Left lung (tissue), 10 donors: Measurements from ENCODE around the gene TTLL8. TPM values are rescaled to one million over a fixed set of nuclear protein-coding genes. Genes with fewer than 3 reads are reported as not detected.
A peak's percentile ranks its signal among the peaks of the same experiment; 100 is the strongest.

Experiments
- ATAC-seq: fragments of 200-7000 bp; cut with Tn5 transposase; one replicate; pipeline ENCODE4 v1.9.1; 2020; ENCODE audit warnings: moderate library complexity
- DNase-seq, 4 donors: peaks; one replicate each; pipeline ENCODE4 v3.0.0-alpha.2; 2013 to 2020
- H3K27ac ChIP-seq, 2 donors: fragments of 200-600 bp; sonication (generic) in 1 of 2; one replicate each; pipeline versions ENCODE4 v1.5.0 to v1.8.0; 2020 to 2021
- H3K27me3 ChIP-seq, 2 donors: fragments of 200-600 bp; sonication (generic) in 1 of 2; one replicate each; pipeline versions ENCODE4 v1.5.0 to v1.8.0; 2020 to 2021
- H3K36me3 ChIP-seq, 2 donors: fragments of 200-600 bp; sonication (generic) in 1 of 2; one replicate each; pipeline versions ENCODE4 v1.5.0 to v1.8.0; 2020 to 2021
- H3K4me1 ChIP-seq, 2 donors: fragments of 200-600 bp; one replicate each; pipeline ENCODE4 v1.8.0; 2021
- H3K4me3 ChIP-seq, 2 donors: fragments of 200-600 bp; sonication (generic) in 1 of 2; one replicate each; pipeline versions ENCODE4 v1.5.0 to v1.8.0; 2020 to 2021; ENCODE audit warnings: mild to moderate bottlenecking in 1 of 2
- H3K9me3 ChIP-seq, 2 donors: fragments of 200-600 bp; sonication (generic) in 1 of 2; one replicate each; pipeline versions ENCODE4 v1.5.0 to v1.8.0; 2020 to 2021
- intact Hi-C, 2 donors: fragments of 100-400 bp; cut with DNase I; formaldehyde crosslinking; loops; one replicate each; pipeline versions ENCODE4 v1.11.2 to v1.14.2; 2022
- polyA plus RNA-seq, 6 donors: library from polyadenylated mRNA; unstranded; fragments of 120-200 nt; gene quantifications; one replicate each; pipeline ENCODE4 v1.2.1, GENCODE V29; 2013; ENCODE audit not compliant: insufficient read length in 6 of 6
- total RNA-seq, 2 donors: library from RNA; stranded (reverse); fragmentation: NEBNext Ultra II Directional; extraction: Animal tissue kit (Norgen Biotek cat#: 25700); gene quantifications; one replicate each; pipeline ENCODE4 v1.2.1, GENCODE V29; 2021
- TF ChIP-seq, protein P1 (sequence below), 2 donors: fragments of 200-600 bp; sonication (generic) in 1 of 2; IDR thresholded peaks; one replicate each; pipeline versions ENCODE4 v1.5.0 to v1.8.0; 2021; ENCODE audit warnings: antibody characterized with exemption in 2 of 2
- donor health status: DM: no; HTN: yes; CAD: no.
- donor health status: DM: no; HTN: no; CAD: no.

TTLL8 gene
- total and polyA plus RNA-seq, 8 donors, result not detected

DNA sequence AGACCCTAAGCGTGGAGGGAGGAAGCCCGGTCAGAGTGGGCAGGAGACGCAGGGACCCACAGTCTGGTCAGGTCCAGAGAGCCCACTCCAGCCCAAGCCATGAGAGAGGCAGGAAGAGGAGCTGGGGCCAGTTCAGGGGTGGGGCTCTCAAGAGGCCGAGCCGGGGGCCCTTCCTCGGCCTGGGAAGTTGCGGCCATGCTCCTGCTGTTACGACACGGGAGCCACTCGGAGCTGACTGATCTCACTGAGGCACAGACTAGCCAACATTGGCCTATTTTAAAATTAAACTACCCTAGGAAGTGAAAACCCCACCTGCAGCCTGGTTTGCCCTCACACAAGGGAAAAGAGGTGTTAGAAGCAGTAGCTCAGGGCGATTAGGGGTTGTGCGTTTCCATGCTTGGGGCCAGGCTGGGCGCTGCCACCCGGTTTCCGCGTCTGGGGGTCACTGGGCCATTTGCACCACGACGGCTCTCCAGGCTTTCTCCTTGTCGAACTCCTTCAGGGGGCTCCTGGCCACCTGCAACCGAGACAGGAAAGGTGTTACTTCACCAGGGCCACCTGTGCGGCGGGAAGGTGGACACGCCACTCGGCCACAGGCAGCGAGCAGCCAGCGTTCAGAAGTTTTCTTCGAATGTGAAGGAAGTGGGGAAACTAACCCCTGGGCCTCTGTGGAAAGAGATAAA, 3.2 kb upstream of the TTLL8 start:
- intact Hi-C loops, result no loop called here
- H3K27ac ChIP-seq, result no peak overlapping the region
- H3K4me1 ChIP-seq, result peaks cover 10 to 20% of the 10 kb centered on the region in 2 donors
- TF ChIP-seq, protein P1, sequence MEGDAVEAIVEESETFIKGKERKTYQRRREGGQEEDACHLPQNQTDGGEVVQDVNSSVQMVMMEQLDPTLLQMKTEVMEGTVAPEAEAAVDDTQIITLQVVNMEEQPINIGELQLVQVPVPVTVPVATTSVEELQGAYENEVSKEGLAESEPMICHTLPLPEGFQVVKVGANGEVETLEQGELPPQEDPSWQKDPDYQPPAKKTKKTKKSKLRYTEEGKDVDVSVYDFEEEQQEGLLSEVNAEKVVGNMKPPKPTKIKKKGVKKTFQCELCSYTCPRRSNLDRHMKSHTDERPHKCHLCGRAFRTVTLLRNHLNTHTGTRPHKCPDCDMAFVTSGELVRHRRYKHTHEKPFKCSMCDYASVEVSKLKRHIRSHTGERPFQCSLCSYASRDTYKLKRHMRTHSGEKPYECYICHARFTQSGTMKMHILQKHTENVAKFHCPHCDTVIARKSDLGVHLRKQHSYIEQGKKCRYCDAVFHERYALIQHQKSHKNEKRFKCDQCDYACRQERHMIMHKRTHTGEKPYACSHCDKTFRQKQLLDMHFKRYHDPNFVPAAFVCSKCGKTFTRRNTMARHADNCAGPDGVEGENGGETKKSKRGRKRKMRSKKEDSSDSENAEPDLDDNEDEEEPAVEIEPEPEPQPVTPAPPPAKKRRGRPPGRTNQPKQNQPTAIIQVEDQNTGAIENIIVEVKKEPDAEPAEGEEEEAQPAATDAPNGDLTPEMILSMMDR (IDR thresholded peaks at IDR 0.05), result no peak
- no peaks in the 10 kb centered on the region for H3K9me3 ChIP-seq
- H3K4me3 ChIP-seq, result no peak overlapping the region
- no peaks in the 10 kb centered on the region for H3K36me3 ChIP-seq
- ATAC-seq (peak; percentile 56), DNase-seq (peak in 1 of 4 donors; percentile 74)
- peaks cover 7 to 78% of the 10 kb centered on the region in 2 donors for H3K27me3 ChIP-seq

DNA sequence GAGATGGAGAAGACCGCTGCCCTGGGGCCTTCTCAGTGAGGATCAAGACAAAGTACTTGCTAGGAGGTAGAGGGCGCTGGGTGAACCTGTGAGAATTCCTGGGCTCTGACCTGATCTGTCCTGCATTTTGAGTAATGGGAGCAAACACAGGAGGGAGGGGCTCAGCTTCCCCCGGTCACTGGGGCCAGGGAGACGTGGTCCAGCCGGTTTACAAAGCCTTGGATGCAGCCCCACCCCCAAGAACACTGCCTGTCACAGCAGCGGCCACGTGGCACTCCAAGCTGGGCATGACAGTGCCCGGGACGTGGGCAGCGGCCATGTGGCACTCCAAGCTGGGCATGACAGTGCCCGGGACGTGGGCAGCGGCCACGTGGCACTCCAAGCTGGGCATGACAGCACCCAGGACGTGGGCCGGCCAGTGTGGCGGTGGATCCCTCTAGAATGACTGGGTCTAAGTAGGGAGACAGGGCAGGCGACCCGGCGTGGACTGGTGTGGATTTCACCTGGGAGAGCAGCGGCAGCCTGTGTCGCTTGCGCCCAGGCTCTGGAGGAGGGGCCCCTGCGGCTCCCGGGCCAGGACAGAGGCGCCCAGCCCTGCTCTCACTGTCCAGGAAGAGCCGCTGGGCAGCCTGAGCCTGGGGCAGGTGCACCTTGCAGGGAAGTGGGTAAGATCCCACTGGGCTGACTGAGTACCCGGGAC, 2.5 kb upstream of the TTLL8 start:
- ATAC-seq (peak; percentile 54), DNase-seq (peak in 2 of 4 donors; percentile 57 to 80)
- Histone ChIP-seq H3K4me1 (peaks cover 10 to 20% of the 10 kb centered on the region in 2 donors), H3K4me3 (no peak overlapping the region), H3K27ac (no peak overlapping the region), H3K36me3 (no peaks in the 10 kb centered on the region), H3K9me3 (no peaks in the 10 kb centered on the region), H3K27me3 (peaks cover 7 to 82% of the 10 kb centered on the region in 2 donors)
- TF ChIP-seq, protein P1 (IDR thresholded peaks at IDR 0.05), result no peak
- intact Hi-C loops, result no loop called here

- peak in 1 of 4 donors; percentile 41 for DNase-seq
- no peak overlapping the region for H3K4me3 ChIP-seq
- intact Hi-C loops, result no loop called here
- TF ChIP-seq, protein P1 (IDR thresholded peaks at IDR 0.05), result no peak
- H3K27ac ChIP-seq, result peak overlapping the region in 1 of 2 donors; percentile 19
- peaks cover 7 to 79% of the 10 kb centered on the region in 2 donors for H3K27me3 ChIP-seq
- H3K9me3 ChIP-seq, result no peaks in the 10 kb centered on the region
- no peak for ATAC-seq
- peaks cover 10 to 20% of the 10 kb centered on the region in 2 donors for H3K4me1 ChIP-seq
- H3K36me3 ChIP-seq, result no peaks in the 10 kb centered on the region
Observed at GRCh38 chr22:50059881-50060262, 1.8 kb upstream of the TTLL8 start.

DNA sequence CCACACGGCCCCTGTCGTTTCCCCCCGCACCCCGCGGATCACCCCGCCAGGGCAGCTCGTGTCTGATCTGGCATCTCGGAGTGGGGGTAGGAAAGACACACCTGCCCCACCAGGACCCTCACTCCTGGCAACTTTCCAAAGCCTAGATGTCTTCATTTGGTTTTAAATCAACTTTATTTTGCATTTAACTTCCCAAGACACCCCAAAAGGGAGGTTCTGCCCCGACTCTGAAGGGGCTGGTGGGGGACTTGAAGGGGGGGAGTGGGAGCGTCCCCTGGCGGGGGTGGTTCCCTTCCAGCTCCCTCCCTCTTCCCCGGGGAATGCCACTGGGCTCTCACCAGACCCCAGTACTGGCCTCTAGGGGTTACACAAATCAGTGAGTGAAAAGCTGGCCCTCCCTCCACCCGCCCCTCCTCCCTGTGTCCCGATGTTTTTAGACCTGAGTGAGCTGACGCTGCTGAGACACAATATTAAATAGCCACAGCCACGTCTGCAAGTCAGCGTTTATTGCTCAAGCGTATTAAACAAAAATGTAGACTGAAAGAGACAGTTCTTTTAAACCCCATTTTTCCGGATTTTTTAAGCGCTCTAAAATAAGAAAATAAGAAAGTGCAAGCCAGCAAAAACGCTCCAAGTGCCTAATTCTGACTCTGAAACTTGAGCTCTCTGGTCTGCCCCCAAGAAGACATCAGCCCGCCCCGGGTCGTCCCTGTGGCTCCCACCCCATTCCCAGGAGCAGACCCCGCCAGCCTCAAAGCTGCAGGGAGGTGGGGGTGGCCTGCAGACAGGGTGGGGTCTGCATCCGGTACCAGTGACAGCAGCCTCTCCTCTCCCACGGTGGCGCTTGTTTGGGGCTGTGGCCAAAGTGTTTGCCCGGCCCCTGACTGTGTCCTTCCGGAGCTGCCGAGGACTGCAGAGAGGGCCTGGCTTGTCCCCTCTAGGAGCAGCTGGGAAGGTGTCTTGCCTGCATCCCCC, 1.1 kb upstream of the TTLL8 start:
- Histone ChIP-seq H3K27ac (peak overlapping the region in 1 of 2 donors; percentile 19), H3K9me3 (peaks cover 0 to 2% of the 10 kb centered on the region in 2 donors), H3K4me1 (peaks cover 10 to 20% of the 10 kb centered on the region in 2 donors), H3K27me3 (peaks cover 7 to 73% of the 10 kb centered on the region in 2 donors), H3K36me3 (no peaks in the 10 kb centered on the region), H3K4me3 (no peak overlapping the region)
- TF ChIP-seq, protein P1 (IDR thresholded peaks at IDR 0.05), result no peak
- intact Hi-C loops, result no loop called here
- DNase-seq, result peak in 3 of 4 donors; percentile 40 to 81 (median 65)
- ATAC-seq, result peak; percentile 21
